ENCODE results near the gene TBX1. TPM values are rescaled to one million over a fixed set of nuclear protein-coding genes. Genes with fewer than 3 reads are reported as not detected.

TBX1 gene
- total and polyA plus RNA-seq, 2 of the 13 experiments (the other 11 are each of a cell fraction or from before 2014, with no cell fraction given), result not detected

- peaks cover 35% of the 10 kb centered on the region for H3K4me1 ChIP-seq (ENCODE audit: insufficient read depth, low read length)
- peaks cover 26 to 89% of the 10 kb centered on the region in 2 experiments for H3K27me3 ChIP-seq (ENCODE audit: control insufficient read depth in 1 of 2, insufficient read depth in 2 of 2, low read length in 2 of 2)
- intact Hi-C loops (cut with micrococcal nuclease; ENCODE audit: unreplicated experiment), result no loop called here
- DNase-seq (ENCODE audit: low spot score) (no peak), ATAC-seq (no peak), FAIRE-seq (no peak)
- H3K27ac ChIP-seq (ENCODE audit: extremely low read length, insufficient read depth, low read length), result no peak overlapping the region
- H3K9ac ChIP-seq (ENCODE audit: insufficient read depth, low read depth, low read length), result no peak overlapping the region
- H3K4me2 ChIP-seq (ENCODE audit: low read depth, low read length), result no peak overlapping the region
- 51% methylated on average over 7 of the region's 12 CpGs for WGBS (ENCODE audit: low lambda C conversion rate)
- no peak overlapping the region for H3K4me3 ChIP-seq (replicated peaks in 1 of 3; ENCODE audit: insufficient read depth in 1 of 3, low read depth in 2 of 3, low read length in 3 of 3)
- POLR2A ChIA-PET, result no interaction called here
- BruUV-seq (replicated peaks), result no TSS peak
- no peaks in the 10 kb centered on the region for H3K9me3 ChIP-seq (ENCODE audit: low read length)
- no peaks in the 10 kb centered on the region for H3K36me3 ChIP-seq (replicated peaks in 1 of 2; ENCODE audit: control insufficient read depth in 1 of 2, insufficient read depth in 2 of 2, low read length in 2 of 2)
- CTCF ChIA-PET (ENCODE audit: low intra/inter-chr PET ratio, low total read pairs), result no interaction called here
- no peak for TF ChIP-seq FOXM1 (CRISPR knock-in tag; IDR thresholded peaks at IDR 0.05)
- no peak for TF ChIP-seq TGIF2 (CRISPR knock-in tag; IDR thresholded peaks at IDR 0.05)
- TF ChIP-seq CSRNP1 (CRISPR knock-in tag; IDR thresholded peaks at IDR 0.05), result no peak
- no peak for TF ChIP-seq JUNB (CRISPR knock-in tag; IDR thresholded peaks at IDR 0.05; ENCODE audit: borderline replicate concordance)
- no peak for TF ChIP-seq ASH2L (IDR thresholded peaks at IDR 0.05; ENCODE audit: insufficient read length, low read depth, low read length)
- H2AFZ ChIP-seq (ENCODE audit: low read length), result no peak overlapping the region
- in situ Hi-C loops (cut with HindIII; ENCODE audit: extremely low pct_ligation_motif_present, low pct_unique_long_range_greater_than_20kb), result loop anchor here (5.0 kb wide), 1 partner anchor 42 kb away; no protein-coding TSS in a partner anchor
- H3K79me2 ChIP-seq (ENCODE audit: insufficient read depth, low read length), result no peaks in the 10 kb centered on the region
- H4K20me1 ChIP-seq (ENCODE audit: insufficient read depth, low read length), result peaks cover 8% of the 10 kb centered on the region; the same call in 1 of the 2 replicates
Observed at GRCh38 chr22:19719488-19720021, 41.0 kb upstream of the TBX1 start.

- ATAC-seq (no peak), DNase-seq (ENCODE audit: low spot score) (no peak), FAIRE-seq (no peak)
- H3K36me3 ChIP-seq (replicated peaks in 1 of 2; ENCODE audit: control insufficient read depth in 1 of 2, insufficient read depth in 2 of 2, low read length in 2 of 2), result no peaks in the 10 kb centered on the region
- H3K9ac ChIP-seq (ENCODE audit: insufficient read depth, low read depth, low read length), result no peak overlapping the region
- ChIA-PET POLR2A (no interaction called here), CTCF (ENCODE audit: low intra/inter-chr PET ratio, low total read pairs) (no interaction called here)
- no peaks in the 10 kb centered on the region for H3K9me3 ChIP-seq (ENCODE audit: low read length)
- intact Hi-C loops (cut with micrococcal nuclease; ENCODE audit: unreplicated experiment), result no loop called here
- H3K4me3 ChIP-seq (replicated peaks in 1 of 3; ENCODE audit: insufficient read depth in 1 of 3, low read depth in 2 of 3, low read length in 3 of 3), result no peak overlapping the region
- H3K4me2 ChIP-seq (ENCODE audit: low read depth, low read length), result no peak overlapping the region
- H3K27me3 ChIP-seq (ENCODE audit: control insufficient read depth in 1 of 2, insufficient read depth in 2 of 2, low read length in 2 of 2), result peaks cover 24 to 89% of the 10 kb centered on the region in 2 experiments
- H3K27ac ChIP-seq (ENCODE audit: extremely low read length, insufficient read depth, low read length), result no peak overlapping the region
- H3K79me2 ChIP-seq (ENCODE audit: insufficient read depth, low read length), result no peaks in the 10 kb centered on the region
- BruUV-seq (replicated peaks), result no TSS peak
- peaks cover 37% of the 10 kb centered on the region for H3K4me1 ChIP-seq (ENCODE audit: insufficient read depth, low read length)
- in situ Hi-C loops (cut with HindIII; ENCODE audit: extremely low pct_ligation_motif_present, low pct_unique_long_range_greater_than_20kb), result loop anchor here (5.0 kb wide), 1 partner anchor 43 kb away; no protein-coding TSS in a partner anchor
- WGBS (ENCODE audit: low lambda C conversion rate), result 50% methylated on average over 8 of the region's 26 CpGs
- peaks cover 8% of the 10 kb centered on the region; the same call in 1 of the 2 replicates for H4K20me1 ChIP-seq (ENCODE audit: insufficient read depth, low read length)
- H2AFZ ChIP-seq (ENCODE audit: low read length), result no peak overlapping the region
- TF ChIP-seq EHMT2 (IDR thresholded peaks at IDR 0.05; ENCODE audit: borderline replicate concordance, low read depth, low read length) (no peak), FOXA3 (CRISPR knock-in tag; IDR thresholded peaks at IDR 0.05) (no peak), ETV6 (CRISPR knock-in tag; conservative IDR thresholded peaks at IDR 0.05) (no peak), DZIP1 (CRISPR knock-in tag; IDR thresholded peaks at IDR 0.05) (no peak), ZNF33B (CRISPR knock-in tag; IDR thresholded peaks at IDR 0.05) (no peak), HOXD1 (CRISPR knock-in tag; IDR thresholded peaks at IDR 0.05) (no peak), TSC22D2 (CRISPR knock-in tag; IDR thresholded peaks at IDR 0.05; ENCODE audit: borderline replicate concordance) (no peak), HNRNPLL (IDR thresholded peaks at IDR 0.05; ENCODE audit: low read depth, low read length, poor library complexity, severe bottlenecking) (no peak), ZNF607 (CRISPR knock-in tag; IDR thresholded peaks at IDR 0.05; ENCODE audit: borderline replicate concordance) (no peak)
Observed at GRCh38 chr22:19720150-19720827, 40.3 kb upstream of the TBX1 start.
